DMS79 (cell line): ENCODE measurements around the gene GSKIP.
"Not testable (repeated sequence)": the region's sequence is repeated elsewhere in the genome, so short reads cannot be mapped to it uniquely, and the experiment has no call there.

Source experiments
- DNase-seq: peaks from one replicate; lab custom pipeline; 2025; lab: John Stamatoyannopoulos, UW

GSKIP gene

GRCh38 chr14:96362965-96363750, at the start of gene GSKIP, which contains the start of gene ATG2B:
Gene GSKIP (plus strand): TSS chr14:96363526. CDS start chr14:96382248, 18,722 bp downstream.
Gene ATG2B (minus strand): TSS chr14:96363341. CDS start chr14:96362976, 365 bp downstream.
- peak; percentile 85 for DNase-seq

GRCh38 chr14:96316087-96316486, 47.2 kb upstream of the GSKIP start:
- DNase-seq, result no peak

- DNase-seq, result no peak
Measured at GRCh38 chr14:96318836-96319235, 44.5 kb upstream of the GSKIP start.

- no peak for DNase-seq
Measured at GRCh38 chr14:96320605-96321004, 42.7 kb upstream of the GSKIP start.

GRCh38 chr14:96324219-96324618, 39.1 kb upstream of the GSKIP start:
- DNase-seq, result no peak

- no peak for DNase-seq
Measured at GRCh38 chr14:96338551-96338950, 24.8 kb upstream of the GSKIP start.

- DNase-seq, result no peak
Measured at GRCh38 chr14:96341323-96341722, 22.0 kb upstream of the GSKIP start.

- DNase-seq, result no peak
Measured at GRCh38 chr14:96345669-96346068, 17.7 kb upstream of the GSKIP start.

- DNase-seq, result not testable (repeated sequence)
Measured at GRCh38 chr14:96347957-96348356, 15.4 kb upstream of the GSKIP start.

- no peak for DNase-seq
Measured at GRCh38 chr14:96349286-96350075, 13.8 kb upstream of the GSKIP start.

GRCh38 chr14:96351986-96352385, 11.3 kb upstream of the GSKIP start:
- no peak for DNase-seq

- DNase-seq, result no peak
Measured at GRCh38 chr14:96352708-96353107, 10.6 kb upstream of the GSKIP start.

GRCh38 chr14:96354246-96354645, 9.1 kb upstream of the GSKIP start:
- DNase-seq, result no peak

- no peak for DNase-seq
Measured at GRCh38 chr14:96357216-96357615, 6.1 kb upstream of the GSKIP start.

- no peak for DNase-seq
Measured at GRCh38 chr14:96359959-96360358, 3.4 kb upstream of the GSKIP start.

GRCh38 chr14:96362071-96362964, 1.0 kb upstream of the GSKIP start:
- DNase-seq, result peak; percentile 86

- DNase-seq, result peak; percentile 36
Measured at GRCh38 chr14:96363751-96364336, 518 bp downstream of the GSKIP start.

GRCh38 chr14:96364962-96365361, 1.6 kb downstream of the GSKIP start:
- DNase-seq, result no peak

GRCh38 chr14:96368534-96368933, 5.2 kb downstream of the GSKIP start:
- no peak for DNase-seq

GRCh38 chr14:96370528-96370927, 7.2 kb downstream of the GSKIP start:
- DNase-seq, result no peak

- no peak for DNase-seq
Measured at GRCh38 chr14:96373538-96373937, 10.2 kb downstream of the GSKIP start.

GRCh38 chr14:96376093-96376492, 12.8 kb downstream of the GSKIP start:
- DNase-seq, result no peak
